ENCODE measurements around the gene TOMM34.

TOMM34 gene

DNA sequence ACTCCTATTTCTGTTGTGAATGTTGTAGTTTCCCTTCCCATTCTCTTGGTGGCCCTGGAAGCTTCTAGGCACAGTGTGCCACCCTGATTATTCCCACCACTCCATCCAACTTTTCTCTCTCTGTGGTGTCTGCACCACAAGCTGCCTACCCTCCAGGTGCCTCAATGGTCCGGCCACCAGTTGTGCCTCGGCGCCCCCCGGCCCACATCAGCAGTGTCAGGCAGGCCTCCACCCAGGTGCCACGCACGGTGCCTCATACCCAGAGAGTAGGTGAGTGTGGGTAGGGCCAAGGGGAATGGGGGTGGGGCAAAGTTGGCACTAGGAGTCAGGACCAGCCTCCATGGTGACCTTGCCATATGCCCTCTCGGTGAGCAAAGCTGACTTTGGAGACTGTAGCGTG is 27.3 kb downstream of the TOMM34 start:
- Histone ChIP-seq H3F3A (ENCODE audit: insufficient read depth, low read length) (no peaks in the 10 kb centered on the region), H3K9ac (ENCODE audit: low read length) (no peak overlapping the region), H3K27me3 (ENCODE audit: insufficient read depth, low read length) (no peaks in the 10 kb centered on the region), H3K36me3 (ENCODE audit: insufficient read depth, low read length) (peaks cover 65% of the 10 kb centered on the region), H2AFZ (ENCODE audit: low read length) (no peak overlapping the region), H3K9me2 (ENCODE audit: low read depth, low read length) (no peaks in the 10 kb centered on the region), H3K79me2 (ENCODE audit: insufficient read depth, low read length) (no peaks in the 10 kb centered on the region), H3K27ac (ENCODE audit: low read depth, low read length, poor library complexity, severe bottlenecking) (no peak overlapping the region), H3K9me3 (ENCODE audit: low read length) (no peaks in the 10 kb centered on the region), H4K20me1 (ENCODE audit: insufficient read depth, low read length) (no peaks in the 10 kb centered on the region), H3K4me1 (ENCODE audit: insufficient read depth, low read length, severe bottlenecking) (no peaks in the 10 kb centered on the region), H3K4me2 (ENCODE audit: low read length) (no peak overlapping the region), H3K4me3 (ENCODE audit: low read depth, low read length, poor library complexity, severe bottlenecking) (no peak overlapping the region)
- TF ChIP-seq CTCF (IDR thresholded peaks at IDR 0.05; ENCODE audit: low read length), result no peak
- TF ChIP-seq EZH2 (IDR thresholded peaks at IDR 0.05; ENCODE audit: borderline replicate concordance, low read length), result no peak

DNA sequence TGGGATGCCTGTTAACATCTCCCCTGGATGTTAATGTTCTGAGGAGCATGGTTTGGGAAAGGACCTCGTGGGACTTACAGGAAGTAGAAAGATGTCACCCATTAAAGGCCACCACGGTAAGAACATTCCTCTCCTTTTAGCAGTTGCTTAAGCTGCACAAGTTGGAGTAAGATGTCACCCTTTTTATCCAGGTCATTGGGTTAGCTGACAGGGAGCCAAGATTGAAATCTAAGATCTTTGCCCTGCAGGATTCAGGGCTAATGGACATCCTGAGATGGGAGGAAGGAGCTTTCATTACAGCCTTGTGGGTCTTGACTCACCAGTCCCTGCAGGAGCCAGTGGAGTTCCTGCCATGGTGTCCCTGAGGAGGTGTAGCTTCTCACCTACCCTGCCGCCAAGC is 28.3 kb downstream of the TOMM34 start:
- peaks cover 55% of the 10 kb centered on the region for H3K36me3 ChIP-seq (ENCODE audit: insufficient read depth, low read length)
- H3K27ac ChIP-seq (ENCODE audit: low read depth, low read length, poor library complexity, severe bottlenecking), result no peak overlapping the region
- no peaks in the 10 kb centered on the region for H3K27me3 ChIP-seq (ENCODE audit: insufficient read depth, low read length)
- no peaks in the 10 kb centered on the region for H3K79me2 ChIP-seq (ENCODE audit: insufficient read depth, low read length)
- no peak overlapping the region for H3K4me2 ChIP-seq (ENCODE audit: low read length)
- no peaks in the 10 kb centered on the region for H3K4me1 ChIP-seq (ENCODE audit: insufficient read depth, low read length, severe bottlenecking)
- TF ChIP-seq EZH2 (IDR thresholded peaks at IDR 0.05; ENCODE audit: borderline replicate concordance, low read length) (no peak), CTCF (IDR thresholded peaks at IDR 0.05; ENCODE audit: low read length) (no peak)
- no peak overlapping the region for H3K9ac ChIP-seq (ENCODE audit: low read length)
- no peak overlapping the region for H2AFZ ChIP-seq (ENCODE audit: low read length)
- H3K9me3 ChIP-seq (ENCODE audit: low read length), result no peaks in the 10 kb centered on the region
- no peak overlapping the region for H3K4me3 ChIP-seq (ENCODE audit: low read depth, low read length, poor library complexity, severe bottlenecking)
- H3F3A ChIP-seq (ENCODE audit: insufficient read depth, low read length), result no peaks in the 10 kb centered on the region
- H4K20me1 ChIP-seq (ENCODE audit: insufficient read depth, low read length), result no peaks in the 10 kb centered on the region
- no peaks in the 10 kb centered on the region for H3K9me2 ChIP-seq (ENCODE audit: low read depth, low read length)

DNA sequence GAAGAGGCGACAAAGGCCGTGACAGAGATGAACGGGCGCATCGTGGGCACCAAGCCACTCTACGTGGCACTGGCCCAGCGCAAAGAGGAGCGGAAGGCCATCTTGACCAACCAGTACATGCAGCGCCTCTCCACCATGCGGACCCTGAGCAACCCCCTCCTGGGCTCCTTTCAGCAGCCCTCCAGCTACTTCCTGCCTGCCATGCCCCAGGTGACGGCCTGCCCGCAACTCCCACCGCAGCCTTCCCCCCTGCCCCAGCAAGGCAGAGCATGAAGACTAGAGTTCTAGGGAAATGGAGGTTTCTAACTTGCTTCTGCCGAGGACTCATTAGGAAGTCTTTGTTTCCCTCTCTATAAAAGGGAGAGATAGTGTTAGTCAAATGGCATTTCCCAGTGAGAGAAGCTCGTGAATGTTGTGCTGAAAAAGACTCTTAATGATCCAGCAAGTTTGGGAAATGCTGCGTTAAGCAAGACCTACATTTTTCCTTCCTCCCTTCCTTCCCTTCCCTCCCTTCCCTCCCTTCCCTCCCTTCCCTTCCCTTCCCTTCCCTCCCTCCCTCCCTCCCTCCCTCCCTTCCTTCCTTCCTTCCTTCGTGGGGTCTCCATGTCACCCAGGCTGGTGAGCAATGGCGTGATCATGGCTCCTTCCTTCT is 29.6 kb downstream of the TOMM34 start:
- H3K4me3 ChIP-seq (ENCODE audit: low read depth, low read length, poor library complexity, severe bottlenecking), result no peak overlapping the region
- no peaks in the 10 kb centered on the region for H3K9me3 ChIP-seq (ENCODE audit: low read length)
- H3F3A ChIP-seq (ENCODE audit: insufficient read depth, low read length), result no peaks in the 10 kb centered on the region
- no peaks in the 10 kb centered on the region for H3K9me2 ChIP-seq (ENCODE audit: low read depth, low read length)
- H3K9ac ChIP-seq (ENCODE audit: low read length), result no peak overlapping the region
- TF ChIP-seq CTCF (IDR thresholded peaks at IDR 0.05; ENCODE audit: low read length), result no peak
- no peak for TF ChIP-seq EZH2 (IDR thresholded peaks at IDR 0.05; ENCODE audit: borderline replicate concordance, low read length)
- H3K4me1 ChIP-seq (ENCODE audit: insufficient read depth, low read length, severe bottlenecking), result no peaks in the 10 kb centered on the region
- H2AFZ ChIP-seq (ENCODE audit: low read length), result no peak overlapping the region
- H3K4me2 ChIP-seq (ENCODE audit: low read length), result no peak overlapping the region
- H3K79me2 ChIP-seq (ENCODE audit: insufficient read depth, low read length), result no peaks in the 10 kb centered on the region
- H4K20me1 ChIP-seq (ENCODE audit: insufficient read depth, low read length), result no peaks in the 10 kb centered on the region
- no peak overlapping the region for H3K27ac ChIP-seq (ENCODE audit: low read depth, low read length, poor library complexity, severe bottlenecking)
- peaks cover 48% of the 10 kb centered on the region for H3K36me3 ChIP-seq (ENCODE audit: insufficient read depth, low read length)
- H3K27me3 ChIP-seq (ENCODE audit: insufficient read depth, low read length), result no peaks in the 10 kb centered on the region
